GM12878 (cell line): Measurements from ENCODE around the gene RPSA. TPM values are rescaled to one million over a fixed set of nuclear protein-coding genes. Genes with fewer than 3 reads are reported as not detected.

Experiments used
- ASH2L ChIP-seq: fragments of 300-600, 200-600 bp; sonication (generic); IDR thresholded peaks from 2 replicates; pipeline ENCODE4 v1.6.1; 2017; ENCODE audit warnings: low read depth, mild to moderate bottlenecking, borderline replicate concordance
- BACH1 ChIP-seq: fragments of 450-650 bp; IDR thresholded peaks from 2 replicates; pipeline ENCODE4 v1.6.1; 2017; ENCODE audit warnings: mild to moderate bottlenecking, borderline replicate concordance
- BHLHE40 ChIP-seq, 2 experiments: fragments of 450-650 bp in 1 of 2; IDR thresholded peaks; 2 replicates each; pipeline ENCODE4 v1.6.1; 2011 to 2017; ENCODE audit warnings: low read depth in 2 of 2, borderline replicate concordance in 1 of 2, improper control_type of control experiment in 1 of 2, low read length in 1 of 2, mild to moderate bottlenecking in 1 of 2
- CREB1 ChIP-seq: IDR thresholded peaks from 2 replicates; pipeline ENCODE4 v1.6.1; 2012; ENCODE audit warnings: low read depth, mild to moderate bottlenecking, inconsistent platforms
- DPF2 ChIP-seq: fragments of 450-650 bp; IDR thresholded peaks from 2 replicates; pipeline ENCODE4 v1.6.1; 2017; ENCODE audit warnings: mild to moderate bottlenecking
- GATAD2B ChIP-seq: fragments of 450-650 bp; conservative IDR thresholded peaks from 2 replicates; pipeline ENCODE4 v1.6.1; 2017; ENCODE audit warnings: low read depth, mild to moderate bottlenecking, moderate library complexity
- IKZF1 ChIP-seq: fragments of 450-650 bp; conservative IDR thresholded peaks from 2 replicates; pipeline ENCODE4 v1.6.1; 2017; ENCODE audit warnings: antibody characterized with exemption, mild to moderate bottlenecking
- NFYB ChIP-seq: IDR thresholded peaks from 2 replicates; pipeline ENCODE4 v1.6.1; 2011; ENCODE audit warnings: low read depth, mild to moderate bottlenecking, low read length, improper control_type of control experiment, moderate library complexity; ENCODE audit not compliant: insufficient read depth
- PML ChIP-seq: IDR thresholded peaks from 2 replicates; pipeline ENCODE4 v1.6.1; 2012; ENCODE audit warnings: low read length, inconsistent platforms
- RAD21 ChIP-seq: IDR thresholded peaks from 2 replicates; pipeline ENCODE4 v1.6.1; 2011; ENCODE audit warnings: mild to moderate bottlenecking, low read depth, low read length, moderate library complexity; ENCODE audit not compliant: insufficient read depth
- STAT3 ChIP-seq: IDR thresholded peaks from 2 replicates; pipeline ENCODE4 v1.6.1; 2011; ENCODE audit warnings: low read depth, low read length, improper control_type of control experiment
- WRNIP1 ChIP-seq: IDR thresholded peaks from 2 replicates; pipeline ENCODE4 v1.6.1; 2011; ENCODE audit warnings: low read depth, low read length, improper control_type of control experiment, borderline replicate concordance
- polyA plus RNA-seq, 11 experiments: library from polyadenylated mRNA; depleted of rRNA in 4 of 11; unstranded in 6 of 11; stranded (reverse) in 5 of 11; fragments of >200 nt; fragmentation: Nextera tagmentation in 4 of 11; fragmentation: Illumina TruSeq in 1 of 11; extraction: Ambion mirVana in 4 of 11; extraction: Trizol in 1 of 11; gene quantifications; 1 replicate in 1 of 11; 2 replicates in 10 of 11; pipeline versions ENCODE4 v1.2.1 to v1.2.3, GENCODE V29; 2011 to 2016; ENCODE audit warnings: inconsistent platforms in 2 of 11, missing spikeins in 2 of 11, low read depth in 1 of 11
- total RNA-seq, 4 experiments: library from RNA; depleted of rRNA in 3 of 4; stranded (reverse); fragments of >200 nt in 3 of 4; fragmentation: Illumina TruSeq in 1 of 4; extraction: Trizol in 1 of 4; gene quantifications; 2 replicates each; pipeline versions ENCODE4 v1.2.1 to v1.2.3, GENCODE V29; 2013 to 2021
- TF ChIP-seq, protein P1 (sequence below): fragments of 450-650 bp; IDR thresholded peaks from 2 replicates; pipeline ENCODE4 v1.6.1; 2016; ENCODE audit warnings: mild to moderate bottlenecking, moderate library complexity, borderline replicate concordance
- TF ChIP-seq, protein P2 (sequence below), 3 experiments: IDR thresholded peaks in 2 of 3; conservative IDR thresholded peaks in 1 of 3; 2 replicates each; pipeline ENCODE4 v1.5.1; 2011; ENCODE audit warnings: low read depth in 3 of 3, low read length in 3 of 3, mild to moderate bottlenecking in 3 of 3, control low read depth in 2 of 3, moderate library complexity in 2 of 3, inconsistent platforms in 1 of 3, mixed read lengths in 1 of 3; ENCODE audit not compliant: control insufficient read depth in 2 of 3, insufficient read depth in 1 of 3; ENCODE audit errors: extremely low read depth in 1 of 3
- TF ChIP-seq, protein P3 (sequence below): fragments of 450-650 bp; IDR thresholded peaks from 2 replicates; pipeline ENCODE4 v1.6.1; 2018; ENCODE audit warnings: borderline replicate concordance, mild to moderate bottlenecking; ENCODE audit not compliant: partially characterized antibody
- TF ChIP-seq, protein P4 (sequence below): IDR thresholded peaks from 2 replicates; pipeline ENCODE4 v1.6.1; 2011; ENCODE audit warnings: low read depth, low read length, improper control_type of control experiment, borderline replicate concordance
- TF ChIP-seq, protein P5 (sequence below): IDR thresholded peaks from 2 replicates; pipeline ENCODE4 v1.6.1; 2011; ENCODE audit warnings: low read depth, mild to moderate bottlenecking, low read length, moderate library complexity, borderline replicate concordance; ENCODE audit errors: extremely low read depth

RPSA gene
- total and polyA plus RNA-seq, 10 of the 15 experiments (the other 5 are each of a cell fraction or from before 2014, with no cell fraction given) = 1,012 to 5,036 (median 3,460) TPM

DNA sequence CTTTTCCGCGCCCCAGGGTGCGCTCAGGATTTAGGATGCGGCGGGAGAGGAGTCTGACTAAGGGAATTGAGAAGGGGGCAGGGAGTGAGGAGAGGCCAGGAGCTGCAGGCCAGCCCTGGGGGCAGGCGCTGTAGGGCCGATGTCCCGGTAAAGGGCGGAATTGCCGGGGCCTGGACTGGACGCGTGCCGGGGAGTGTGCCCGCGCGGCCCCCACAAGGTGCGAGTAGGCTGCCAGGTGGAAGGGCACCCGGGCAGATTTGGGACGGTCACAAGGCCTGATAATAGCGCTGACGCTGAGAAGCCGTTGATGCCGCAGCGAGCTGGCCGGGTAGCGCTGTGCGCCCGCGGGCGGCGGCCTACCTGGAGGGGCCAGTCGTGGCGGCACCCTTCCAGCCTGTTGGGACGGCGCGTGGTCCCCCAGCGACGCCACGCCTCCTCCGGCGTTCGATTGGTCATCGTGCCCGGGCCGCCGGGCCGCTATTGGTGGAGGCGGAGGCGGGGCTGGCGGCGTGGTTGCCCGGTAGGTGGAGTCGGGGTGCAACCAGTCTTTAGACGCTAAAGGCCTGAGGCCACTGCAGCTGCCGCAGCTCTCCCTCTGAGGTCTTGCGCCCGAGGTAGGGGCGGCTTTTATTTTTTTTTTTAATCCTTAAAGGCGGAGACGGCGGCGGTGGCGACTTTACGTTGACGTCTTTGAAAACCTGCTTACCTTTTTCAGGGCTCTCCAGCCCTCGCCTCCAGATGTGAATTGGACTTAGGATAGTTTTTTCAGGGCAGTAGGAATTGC lies 22.4 kb upstream of the RPSA start (continued):
- TF ChIP-seq WRNIP1 (no peak), IKZF1 (peak; percentile 11; the same call in 1 of the 2 replicates), PML (peak; percentile 71; the same call in 1 of the 2 replicates), CREB1 (peak; percentile 79), DPF2 (0 out of 2 replicates have a peak, but pooled peaks have one; percentile 21), BHLHE40 (IDR thresholded peaks at IDR 0.05; ENCODE audit: borderline replicate concordance in 1 of 2, low read depth in 2 of 2, low read length in 1 of 2) (peak in 1 of 2 experiments; percentile 85; a peak in 2 of 4 replicates), STAT3 (no peak), RAD21 (no peak), NFYB (peak; percentile 99), BACH1 (0 out of 2 replicates have a peak, but pooled peaks have one; percentile 22), ASH2L (no peak), GATAD2B (peak; percentile 61)
- TF ChIP-seq, protein P1, sequence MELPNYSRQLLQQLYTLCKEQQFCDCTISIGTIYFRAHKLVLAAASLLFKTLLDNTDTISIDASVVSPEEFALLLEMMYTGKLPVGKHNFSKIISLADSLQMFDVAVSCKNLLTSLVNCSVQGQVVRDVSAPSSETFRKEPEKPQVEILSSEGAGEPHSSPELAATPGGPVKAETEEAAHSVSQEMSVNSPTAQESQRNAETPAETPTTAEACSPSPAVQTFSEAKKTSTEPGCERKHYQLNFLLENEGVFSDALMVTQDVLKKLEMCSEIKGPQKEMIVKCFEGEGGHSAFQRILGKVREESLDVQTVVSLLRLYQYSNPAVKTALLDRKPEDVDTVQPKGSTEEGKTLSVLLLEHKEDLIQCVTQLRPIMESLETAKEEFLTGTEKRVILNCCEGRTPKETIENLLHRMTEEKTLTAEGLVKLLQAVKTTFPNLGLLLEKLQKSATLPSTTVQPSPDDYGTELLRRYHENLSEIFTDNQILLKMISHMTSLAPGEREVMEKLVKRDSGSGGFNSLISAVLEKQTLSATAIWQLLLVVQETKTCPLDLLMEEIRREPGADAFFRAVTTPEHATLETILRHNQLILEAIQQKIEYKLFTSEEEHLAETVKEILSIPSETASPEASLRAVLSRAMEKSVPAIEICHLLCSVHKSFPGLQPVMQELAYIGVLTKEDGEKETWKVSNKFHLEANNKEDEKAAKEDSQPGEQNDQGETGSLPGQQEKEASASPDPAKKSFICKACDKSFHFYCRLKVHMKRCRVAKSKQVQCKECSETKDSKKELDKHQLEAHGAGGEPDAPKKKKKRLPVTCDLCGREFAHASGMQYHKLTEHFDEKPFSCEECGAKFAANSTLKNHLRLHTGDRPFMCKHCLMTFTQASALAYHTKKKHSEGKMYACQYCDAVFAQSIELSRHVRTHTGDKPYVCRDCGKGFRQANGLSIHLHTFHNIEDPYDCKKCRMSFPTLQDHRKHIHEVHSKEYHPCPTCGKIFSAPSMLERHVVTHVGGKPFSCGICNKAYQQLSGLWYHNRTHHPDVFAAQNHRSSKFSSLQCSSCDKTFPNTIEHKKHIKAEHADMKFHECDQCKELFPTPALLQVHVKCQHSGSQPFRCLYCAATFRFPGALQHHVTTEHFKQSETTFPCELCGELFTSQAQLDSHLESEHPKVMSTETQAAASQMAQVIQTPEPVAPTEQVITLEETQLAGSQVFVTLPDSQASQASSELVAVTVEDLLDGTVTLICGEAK = no peak
- TF ChIP-seq, protein P2, sequence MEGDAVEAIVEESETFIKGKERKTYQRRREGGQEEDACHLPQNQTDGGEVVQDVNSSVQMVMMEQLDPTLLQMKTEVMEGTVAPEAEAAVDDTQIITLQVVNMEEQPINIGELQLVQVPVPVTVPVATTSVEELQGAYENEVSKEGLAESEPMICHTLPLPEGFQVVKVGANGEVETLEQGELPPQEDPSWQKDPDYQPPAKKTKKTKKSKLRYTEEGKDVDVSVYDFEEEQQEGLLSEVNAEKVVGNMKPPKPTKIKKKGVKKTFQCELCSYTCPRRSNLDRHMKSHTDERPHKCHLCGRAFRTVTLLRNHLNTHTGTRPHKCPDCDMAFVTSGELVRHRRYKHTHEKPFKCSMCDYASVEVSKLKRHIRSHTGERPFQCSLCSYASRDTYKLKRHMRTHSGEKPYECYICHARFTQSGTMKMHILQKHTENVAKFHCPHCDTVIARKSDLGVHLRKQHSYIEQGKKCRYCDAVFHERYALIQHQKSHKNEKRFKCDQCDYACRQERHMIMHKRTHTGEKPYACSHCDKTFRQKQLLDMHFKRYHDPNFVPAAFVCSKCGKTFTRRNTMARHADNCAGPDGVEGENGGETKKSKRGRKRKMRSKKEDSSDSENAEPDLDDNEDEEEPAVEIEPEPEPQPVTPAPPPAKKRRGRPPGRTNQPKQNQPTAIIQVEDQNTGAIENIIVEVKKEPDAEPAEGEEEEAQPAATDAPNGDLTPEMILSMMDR (IDR thresholded peaks at IDR 0.05 in 2 of 3, conservative IDR thresholded peaks at IDR 0.05 in 1 of 3; ENCODE audit: control insufficient read depth in 2 of 3, extremely low read depth in 1 of 3, insufficient read depth in 1 of 3, low read depth in 3 of 3, low read length in 3 of 3) = 0 out of 6 replicates have a peak, but pooled peaks of 1 of the 3 experiments have one; percentile 0
- TF ChIP-seq, protein P3, sequence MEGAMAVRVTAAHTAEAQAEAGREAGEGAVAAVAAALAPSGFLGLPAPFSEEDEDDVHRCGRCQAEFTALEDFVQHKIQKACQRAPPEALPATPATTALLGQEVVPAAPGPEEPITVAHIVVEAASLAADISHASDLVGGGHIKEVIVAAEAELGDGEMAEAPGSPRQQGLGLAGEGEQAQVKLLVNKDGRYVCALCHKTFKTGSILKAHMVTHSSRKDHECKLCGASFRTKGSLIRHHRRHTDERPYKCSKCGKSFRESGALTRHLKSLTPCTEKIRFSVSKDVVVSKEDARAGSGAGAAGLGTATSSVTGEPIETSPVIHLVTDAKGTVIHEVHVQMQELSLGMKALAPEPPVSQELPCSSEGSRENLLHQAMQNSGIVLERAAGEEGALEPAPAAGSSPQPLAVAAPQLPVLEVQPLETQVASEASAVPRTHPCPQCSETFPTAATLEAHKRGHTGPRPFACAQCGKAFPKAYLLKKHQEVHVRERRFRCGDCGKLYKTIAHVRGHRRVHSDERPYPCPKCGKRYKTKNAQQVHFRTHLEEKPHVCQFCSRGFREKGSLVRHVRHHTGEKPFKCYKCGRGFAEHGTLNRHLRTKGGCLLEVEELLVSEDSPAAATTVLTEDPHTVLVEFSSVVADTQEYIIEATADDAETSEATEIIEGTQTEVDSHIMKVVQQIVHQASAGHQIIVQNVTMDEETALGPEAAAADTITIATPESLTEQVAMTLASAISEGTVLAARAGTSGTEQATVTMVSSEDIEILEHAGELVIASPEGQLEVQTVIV = no peak
- TF ChIP-seq, protein P4, sequence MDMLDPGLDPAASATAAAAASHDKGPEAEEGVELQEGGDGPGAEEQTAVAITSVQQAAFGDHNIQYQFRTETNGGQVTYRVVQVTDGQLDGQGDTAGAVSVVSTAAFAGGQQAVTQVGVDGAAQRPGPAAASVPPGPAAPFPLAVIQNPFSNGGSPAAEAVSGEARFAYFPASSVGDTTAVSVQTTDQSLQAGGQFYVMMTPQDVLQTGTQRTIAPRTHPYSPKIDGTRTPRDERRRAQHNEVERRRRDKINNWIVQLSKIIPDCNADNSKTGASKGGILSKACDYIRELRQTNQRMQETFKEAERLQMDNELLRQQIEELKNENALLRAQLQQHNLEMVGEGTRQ = no peak
- TF ChIP-seq, protein P5, sequence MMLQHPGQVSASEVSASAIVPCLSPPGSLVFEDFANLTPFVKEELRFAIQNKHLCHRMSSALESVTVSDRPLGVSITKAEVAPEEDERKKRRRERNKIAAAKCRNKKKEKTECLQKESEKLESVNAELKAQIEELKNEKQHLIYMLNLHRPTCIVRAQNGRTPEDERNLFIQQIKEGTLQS = no peak
